ENCODE measurements around the gene DMD. TPM values are rescaled to one million over a fixed set of nuclear protein-coding genes. Genes with fewer than 3 reads are reported as not detected.

Gene DMD
- polyA plus RNA-seq, 1 donor from 2014 or later, result 21.6 TPM

DNA sequence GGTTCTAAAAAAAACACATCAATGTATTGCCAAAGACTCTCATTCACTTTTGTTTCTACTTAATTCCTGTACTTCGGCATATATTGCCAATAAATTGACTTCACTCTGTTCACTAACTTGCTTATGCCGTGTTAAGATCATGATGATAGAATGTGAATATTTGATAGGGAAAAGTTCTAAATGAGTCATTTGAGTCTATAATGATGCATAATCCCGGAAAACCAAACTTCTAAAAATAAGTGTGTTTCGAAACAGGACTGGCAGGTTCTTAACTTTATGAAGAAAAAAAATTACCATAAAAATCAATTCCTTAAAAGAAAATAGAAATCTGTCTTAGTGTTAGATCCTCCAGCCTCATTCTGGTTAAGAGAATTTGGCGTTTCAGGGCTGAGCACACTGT lies 1752.0 kb downstream of the DMD start:
- no peaks in the 10 kb centered on the region for H4K20me1 ChIP-seq (ENCODE audit: insufficient read depth)
- H3K4me2 ChIP-seq (ENCODE audit: low read length), result no peak overlapping the region
- no peak overlapping the region for H2AFZ ChIP-seq (ENCODE audit: low read depth, low read length)
- no peaks in the 10 kb centered on the region for H3F3A ChIP-seq (ENCODE audit: insufficient read depth, low read length, poor library complexity, severe bottlenecking)
- no peak overlapping the region for H3K9ac ChIP-seq (ENCODE audit: low read length)
- H3K27ac ChIP-seq (ENCODE audit: low read length), result no peak overlapping the region
- H3K9me2 ChIP-seq (ENCODE audit: insufficient read depth, low read length), result no peaks in the 10 kb centered on the region
- no peaks in the 10 kb centered on the region for H3K36me3 ChIP-seq (ENCODE audit: insufficient read depth, low read length)
- H3K27me3 ChIP-seq (ENCODE audit: insufficient read depth, low read depth, low read length), result no peaks in the 10 kb centered on the region
- no peaks in the 10 kb centered on the region for H3K79me2 ChIP-seq (replicated peaks; ENCODE audit: insufficient read depth, low read length)
- TF ChIP-seq, protein P1, sequence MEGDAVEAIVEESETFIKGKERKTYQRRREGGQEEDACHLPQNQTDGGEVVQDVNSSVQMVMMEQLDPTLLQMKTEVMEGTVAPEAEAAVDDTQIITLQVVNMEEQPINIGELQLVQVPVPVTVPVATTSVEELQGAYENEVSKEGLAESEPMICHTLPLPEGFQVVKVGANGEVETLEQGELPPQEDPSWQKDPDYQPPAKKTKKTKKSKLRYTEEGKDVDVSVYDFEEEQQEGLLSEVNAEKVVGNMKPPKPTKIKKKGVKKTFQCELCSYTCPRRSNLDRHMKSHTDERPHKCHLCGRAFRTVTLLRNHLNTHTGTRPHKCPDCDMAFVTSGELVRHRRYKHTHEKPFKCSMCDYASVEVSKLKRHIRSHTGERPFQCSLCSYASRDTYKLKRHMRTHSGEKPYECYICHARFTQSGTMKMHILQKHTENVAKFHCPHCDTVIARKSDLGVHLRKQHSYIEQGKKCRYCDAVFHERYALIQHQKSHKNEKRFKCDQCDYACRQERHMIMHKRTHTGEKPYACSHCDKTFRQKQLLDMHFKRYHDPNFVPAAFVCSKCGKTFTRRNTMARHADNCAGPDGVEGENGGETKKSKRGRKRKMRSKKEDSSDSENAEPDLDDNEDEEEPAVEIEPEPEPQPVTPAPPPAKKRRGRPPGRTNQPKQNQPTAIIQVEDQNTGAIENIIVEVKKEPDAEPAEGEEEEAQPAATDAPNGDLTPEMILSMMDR (IDR thresholded peaks at IDR 0.05; ENCODE audit: poor library complexity, severe bottlenecking), result no peak
- TF ChIP-seq TAF1 (IDR thresholded peaks at IDR 0.05; ENCODE audit: low read depth), result no peak
- TF ChIP-seq POLR2AphosphoS5 (IDR thresholded peaks at IDR 0.05), result no peak
- no peak for TF ChIP-seq EP300 (conservative IDR thresholded peaks at IDR 0.05; ENCODE audit: poor library complexity, severe bottlenecking)
- TF ChIP-seq EZH2 (IDR thresholded peaks at IDR 0.05; ENCODE audit: borderline replicate concordance, insufficient read depth, low read length, poor library complexity, severe bottlenecking), result no peak
- TF ChIP-seq, protein P2, sequence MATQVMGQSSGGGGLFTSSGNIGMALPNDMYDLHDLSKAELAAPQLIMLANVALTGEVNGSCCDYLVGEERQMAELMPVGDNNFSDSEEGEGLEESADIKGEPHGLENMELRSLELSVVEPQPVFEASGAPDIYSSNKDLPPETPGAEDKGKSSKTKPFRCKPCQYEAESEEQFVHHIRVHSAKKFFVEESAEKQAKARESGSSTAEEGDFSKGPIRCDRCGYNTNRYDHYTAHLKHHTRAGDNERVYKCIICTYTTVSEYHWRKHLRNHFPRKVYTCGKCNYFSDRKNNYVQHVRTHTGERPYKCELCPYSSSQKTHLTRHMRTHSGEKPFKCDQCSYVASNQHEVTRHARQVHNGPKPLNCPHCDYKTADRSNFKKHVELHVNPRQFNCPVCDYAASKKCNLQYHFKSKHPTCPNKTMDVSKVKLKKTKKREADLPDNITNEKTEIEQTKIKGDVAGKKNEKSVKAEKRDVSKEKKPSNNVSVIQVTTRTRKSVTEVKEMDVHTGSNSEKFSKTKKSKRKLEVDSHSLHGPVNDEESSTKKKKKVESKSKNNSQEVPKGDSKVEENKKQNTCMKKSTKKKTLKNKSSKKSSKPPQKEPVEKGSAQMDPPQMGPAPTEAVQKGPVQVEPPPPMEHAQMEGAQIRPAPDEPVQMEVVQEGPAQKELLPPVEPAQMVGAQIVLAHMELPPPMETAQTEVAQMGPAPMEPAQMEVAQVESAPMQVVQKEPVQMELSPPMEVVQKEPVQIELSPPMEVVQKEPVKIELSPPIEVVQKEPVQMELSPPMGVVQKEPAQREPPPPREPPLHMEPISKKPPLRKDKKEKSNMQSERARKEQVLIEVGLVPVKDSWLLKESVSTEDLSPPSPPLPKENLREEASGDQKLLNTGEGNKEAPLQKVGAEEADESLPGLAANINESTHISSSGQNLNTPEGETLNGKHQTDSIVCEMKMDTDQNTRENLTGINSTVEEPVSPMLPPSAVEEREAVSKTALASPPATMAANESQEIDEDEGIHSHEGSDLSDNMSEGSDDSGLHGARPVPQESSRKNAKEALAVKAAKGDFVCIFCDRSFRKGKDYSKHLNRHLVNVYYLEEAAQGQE (IDR thresholded peaks at IDR 0.05; ENCODE audit: borderline replicate concordance), result no peak
- TF ChIP-seq MXI1 (conservative IDR thresholded peaks at IDR 0.05; ENCODE audit: poor library complexity, severe bottlenecking), result no peak
- no peak for TF ChIP-seq SMC3 (conservative IDR thresholded peaks at IDR 0.05; ENCODE audit: poor library complexity)
- no peak for TF ChIP-seq RAD21 (conservative IDR thresholded peaks at IDR 0.05)
- no peaks in the 10 kb centered on the region for H3K9me3 ChIP-seq (ENCODE audit: low read length)
- H3K4me3 ChIP-seq (ENCODE audit: low read length), result no peak overlapping the region

DNA sequence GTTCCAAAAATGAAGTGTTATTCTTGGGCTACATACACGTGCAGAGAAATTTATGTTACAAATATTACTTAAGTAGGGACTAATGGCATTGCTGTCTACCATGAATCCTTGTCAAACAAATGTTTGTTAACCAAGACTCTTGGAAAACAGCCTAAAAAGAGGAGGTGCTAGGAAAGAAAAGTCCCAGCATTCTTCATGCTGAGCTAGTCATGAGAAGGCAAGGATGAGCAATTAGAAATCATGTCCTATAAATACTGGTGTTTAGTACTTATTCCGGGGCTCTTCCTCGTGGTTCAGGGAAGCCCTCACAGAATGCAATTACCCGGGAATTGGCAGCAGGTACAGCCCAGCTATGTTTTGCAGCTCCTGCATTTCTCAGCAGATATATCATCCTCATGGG lies 1761.4 kb downstream of the DMD start:
- H3K4me2 ChIP-seq (ENCODE audit: low read length), result no peak overlapping the region
- H3F3A ChIP-seq (ENCODE audit: insufficient read depth, low read length, poor library complexity, severe bottlenecking), result no peaks in the 10 kb centered on the region
- TF ChIP-seq POLR2AphosphoS5 (IDR thresholded peaks at IDR 0.05) (no peak), TAF1 (IDR thresholded peaks at IDR 0.05; ENCODE audit: low read depth) (no peak), RAD21 (conservative IDR thresholded peaks at IDR 0.05) (no peak), EZH2 (IDR thresholded peaks at IDR 0.05; ENCODE audit: borderline replicate concordance, insufficient read depth, low read length, poor library complexity, severe bottlenecking) (no peak), SMC3 (conservative IDR thresholded peaks at IDR 0.05; ENCODE audit: poor library complexity) (no peak), MXI1 (conservative IDR thresholded peaks at IDR 0.05; ENCODE audit: poor library complexity, severe bottlenecking) (no peak), EP300 (conservative IDR thresholded peaks at IDR 0.05; ENCODE audit: poor library complexity, severe bottlenecking) (no peak)
- TF ChIP-seq, protein P1 (IDR thresholded peaks at IDR 0.05; ENCODE audit: poor library complexity, severe bottlenecking), result no peak
- TF ChIP-seq, protein P2 (IDR thresholded peaks at IDR 0.05; ENCODE audit: borderline replicate concordance), result no peak
- no peaks in the 10 kb centered on the region for H4K20me1 ChIP-seq (ENCODE audit: insufficient read depth)
- H3K27me3 ChIP-seq (ENCODE audit: insufficient read depth, low read depth, low read length), result no peaks in the 10 kb centered on the region
- no peak overlapping the region for H3K4me3 ChIP-seq (ENCODE audit: low read length)
- H3K27ac ChIP-seq (ENCODE audit: low read length), result no peak overlapping the region
- H3K9me2 ChIP-seq (ENCODE audit: insufficient read depth, low read length), result no peaks in the 10 kb centered on the region
- no peak overlapping the region for H2AFZ ChIP-seq (ENCODE audit: low read depth, low read length)
- H3K79me2 ChIP-seq (replicated peaks; ENCODE audit: insufficient read depth, low read length), result no peaks in the 10 kb centered on the region
- no peak overlapping the region for H3K9ac ChIP-seq (ENCODE audit: low read length)
- no peaks in the 10 kb centered on the region for H3K36me3 ChIP-seq (ENCODE audit: insufficient read depth, low read length)
- H3K9me3 ChIP-seq (ENCODE audit: low read length), result no peaks in the 10 kb centered on the region
